ENCODE data around the gene KCNJ14.
A peak's percentile ranks its signal among the peaks of the same experiment; 100 is the strongest.

The KCNJ14 gene

DNA sequence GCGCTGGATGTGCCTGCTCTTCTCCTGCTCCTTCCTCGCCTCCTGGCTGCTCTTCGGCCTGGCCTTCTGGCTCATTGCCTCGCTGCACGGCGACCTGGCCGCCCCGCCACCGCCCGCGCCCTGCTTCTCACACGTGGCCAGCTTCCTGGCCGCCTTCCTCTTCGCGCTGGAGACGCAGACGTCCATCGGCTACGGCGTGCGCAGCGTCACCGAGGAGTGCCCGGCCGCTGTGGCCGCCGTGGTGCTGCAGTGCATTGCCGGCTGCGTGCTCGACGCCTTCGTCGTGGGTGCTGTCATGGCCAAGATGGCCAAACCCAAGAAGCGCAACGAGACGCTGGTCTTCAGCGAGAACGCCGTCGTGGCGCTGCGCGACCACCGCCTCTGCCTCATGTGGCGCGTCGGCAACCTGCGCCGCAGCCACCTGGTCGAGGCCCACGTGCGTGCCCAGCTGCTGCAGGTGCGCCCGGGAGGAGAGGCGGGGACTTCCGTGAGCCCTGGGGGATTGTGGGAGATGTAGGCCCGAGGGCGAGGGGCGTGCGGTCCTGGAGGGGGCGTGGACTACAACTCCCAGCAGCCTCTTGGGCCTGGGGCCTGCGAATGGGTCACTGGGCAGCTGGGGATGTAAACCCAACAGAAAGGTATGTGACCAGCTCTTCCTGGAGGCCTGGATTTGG is 6.7 kb downstream of the KCNJ14 start:
- H3K36me3 ChIP-seq (replicated peaks in 1 of 2; ENCODE audit: control insufficient read depth in 2 of 2, insufficient read depth in 2 of 2, low read length in 2 of 2) = peaks cover 4 to 13% of the 10 kb centered on the region in 2 donors
- peak overlapping the region; percentile 58 for H2BK15ac ChIP-seq (ENCODE audit: low read length)
- H3K18ac ChIP-seq (ENCODE audit: low read length) = peak overlapping the region; percentile 48
- peak overlapping the region; percentile 84 for H2BK12ac ChIP-seq (ENCODE audit: low read length)
- H2BK5ac ChIP-seq (ENCODE audit: low read length) = peak overlapping the region; percentile 22
- H3K27ac ChIP-seq (replicated peaks; ENCODE audit: low read length) = no peak overlapping the region
- H3K14ac ChIP-seq (ENCODE audit: low read length) = peak overlapping the region; percentile 82
- no peak overlapping the region for H4K91ac ChIP-seq (ENCODE audit: low read depth, low read length, poor library complexity)
- no peak overlapping the region for H2AFZ ChIP-seq (ENCODE audit: low read length)
- H3K4me3 ChIP-seq (ENCODE audit: low read length in 2 of 2) = no peak overlapping the region
- H3K23ac ChIP-seq (ENCODE audit: low read depth, low read length, poor library complexity) = peak overlapping the region; percentile 73
- no peak overlapping the region for H3K4me2 ChIP-seq (ENCODE audit: insufficient read depth, low read length, poor library complexity, severe bottlenecking)
- H3K27me3 ChIP-seq (ENCODE audit: control insufficient read depth in 3 of 3, insufficient read depth in 3 of 3, low read depth in 1 of 3, low read length in 3 of 3) = no peaks in the 10 kb centered on the region
- H3K9ac ChIP-seq (ENCODE audit: low read depth, low read length, poor library complexity) = peak overlapping the region; percentile 44
- peaks cover 0 to 4% of the 10 kb centered on the region in 2 donors for H3K4me1 ChIP-seq (ENCODE audit: control insufficient read depth in 2 of 2, insufficient read depth in 1 of 2, low read depth in 1 of 2, low read length in 2 of 2)
- no peak overlapping the region for H2BK120ac ChIP-seq (ENCODE audit: low read depth, low read length)
- peak overlapping the region; percentile 84 for H2AK5ac ChIP-seq (ENCODE audit: low read depth, low read length)
- no peaks in the 10 kb centered on the region for H3K9me3 ChIP-seq (replicated peaks in 1 of 2; ENCODE audit: control insufficient read depth in 2 of 2, insufficient read depth in 1 of 2, low read depth in 1 of 2, low read length in 2 of 2)
- peak overlapping the region; percentile 17 for H4K8ac ChIP-seq (ENCODE audit: low read depth, low read length)
- H3K79me1 ChIP-seq (ENCODE audit: low read depth, low read length) = no peaks in the 10 kb centered on the region
- WGBS, 2 donors (ENCODE audit: extremely low coverage in 2 of 2, insufficient read length in 2 of 2, insufficient replicate concordance in 1 of 2) = no CpG with 5 or more reads among the region's 62 CpGs
- no peak overlapping the region for H3K4ac ChIP-seq (ENCODE audit: low read length)
- DNase-seq (ENCODE audit: low spot score) = no peak

DNA sequence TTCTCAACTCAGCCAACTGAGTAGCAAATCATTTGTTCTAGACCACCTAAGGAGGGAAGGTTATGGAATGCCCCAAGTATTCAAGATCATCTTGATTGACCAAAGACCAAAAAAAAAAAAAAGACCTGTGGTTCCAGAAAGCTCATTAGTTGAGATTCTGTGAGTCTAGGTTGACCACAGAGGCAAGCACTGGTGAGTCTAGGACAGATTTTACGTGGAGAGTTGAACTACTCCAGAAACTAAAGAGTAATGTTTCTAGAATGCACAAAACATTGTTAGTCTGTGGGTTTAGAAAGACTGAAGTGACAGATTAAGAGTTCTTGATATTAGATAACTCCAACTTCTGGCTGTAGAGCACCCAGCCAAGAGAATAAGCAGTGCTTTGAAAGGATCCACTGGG is 9.8 kb downstream of the KCNJ14 start:
- Histone ChIP-seq H3K4me3 (ENCODE audit: low read length in 2 of 2) (no peak overlapping the region), H3K4ac (ENCODE audit: low read length) (no peak overlapping the region), H3K27me3 (ENCODE audit: control insufficient read depth in 3 of 3, insufficient read depth in 3 of 3, low read depth in 1 of 3, low read length in 3 of 3) (no peaks in the 10 kb centered on the region), H3K27ac (replicated peaks; ENCODE audit: low read length) (no peak overlapping the region), H3K14ac (ENCODE audit: low read length) (no peak overlapping the region), H2BK120ac (ENCODE audit: low read depth, low read length) (no peak overlapping the region), H4K91ac (ENCODE audit: low read depth, low read length, poor library complexity) (no peak overlapping the region), H3K18ac (ENCODE audit: low read length) (no peak overlapping the region), H3K36me3 (replicated peaks in 1 of 2; ENCODE audit: control insufficient read depth in 2 of 2, insufficient read depth in 2 of 2, low read length in 2 of 2) (peaks cover 4 to 8% of the 10 kb centered on the region in 2 donors), H2BK5ac (ENCODE audit: low read length) (no peak overlapping the region), H3K79me1 (ENCODE audit: low read depth, low read length) (no peaks in the 10 kb centered on the region), H2AK5ac (ENCODE audit: low read depth, low read length) (no peak overlapping the region), H4K8ac (ENCODE audit: low read depth, low read length) (no peak overlapping the region), H2AFZ (ENCODE audit: low read length) (no peak overlapping the region), H2BK12ac (ENCODE audit: low read length) (no peak overlapping the region), H3K23ac (ENCODE audit: low read depth, low read length, poor library complexity) (no peak overlapping the region), H3K4me2 (ENCODE audit: insufficient read depth, low read length, poor library complexity, severe bottlenecking) (no peak overlapping the region), H2BK15ac (ENCODE audit: low read length) (no peak overlapping the region), H3K4me1 (ENCODE audit: control insufficient read depth in 2 of 2, insufficient read depth in 1 of 2, low read depth in 1 of 2, low read length in 2 of 2) (peaks cover 10 to 14% of the 10 kb centered on the region in 2 donors), H3K9me3 (replicated peaks in 1 of 2; ENCODE audit: control insufficient read depth in 2 of 2, insufficient read depth in 1 of 2, low read depth in 1 of 2, low read length in 2 of 2) (no peaks in the 10 kb centered on the region), H3K9ac (ENCODE audit: low read depth, low read length, poor library complexity) (no peak overlapping the region)
- no peak for DNase-seq (ENCODE audit: low spot score)
- no CpG with 5 or more reads among the region's 1 CpG for WGBS, 2 donors (ENCODE audit: extremely low coverage in 2 of 2, insufficient read length in 2 of 2, insufficient replicate concordance in 1 of 2)

DNA sequence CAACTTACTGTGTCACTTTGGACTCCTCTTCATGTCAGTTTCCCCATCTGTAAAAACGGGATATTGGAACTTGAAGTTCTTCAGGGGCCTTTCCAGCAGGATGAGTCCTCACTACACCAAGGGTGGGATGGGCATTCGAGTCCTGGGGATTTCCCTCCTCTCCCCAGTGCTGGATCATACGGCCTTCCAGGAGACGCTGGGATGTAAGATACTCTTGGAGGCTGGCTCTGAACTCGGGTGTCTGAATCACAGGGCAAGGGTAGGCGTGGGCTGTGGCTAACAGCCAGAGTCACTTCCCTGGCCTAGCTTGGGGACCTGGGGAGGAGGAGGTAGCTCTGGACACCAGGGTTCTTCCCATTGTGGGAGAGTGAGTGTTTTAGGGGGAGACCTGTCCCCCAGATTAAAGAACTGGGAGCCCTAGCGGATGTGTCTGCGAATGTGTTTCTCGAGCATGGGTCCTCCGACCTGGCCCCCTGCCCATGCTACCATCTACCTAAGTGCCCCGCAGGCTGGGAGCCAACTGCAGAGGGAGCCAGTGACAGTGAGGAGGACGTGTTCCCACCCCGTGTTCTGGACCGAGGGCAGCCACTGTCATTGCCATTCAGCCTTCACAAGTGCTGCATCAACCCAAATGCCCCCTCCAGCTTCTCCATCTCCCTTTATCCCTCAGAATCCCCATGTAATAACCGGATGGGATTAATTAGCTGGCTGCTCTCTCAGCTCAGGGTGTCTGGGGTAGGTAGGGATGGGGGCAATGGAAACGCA is 11.4 kb downstream of the KCNJ14 start:
- H2BK120ac ChIP-seq (ENCODE audit: low read depth, low read length) = no peak overlapping the region
- H3K9me3 ChIP-seq (replicated peaks in 1 of 2; ENCODE audit: control insufficient read depth in 2 of 2, insufficient read depth in 1 of 2, low read depth in 1 of 2, low read length in 2 of 2) = no peaks in the 10 kb centered on the region
- H3K27ac ChIP-seq (replicated peaks; ENCODE audit: low read length) = peak overlapping the region; percentile 55
- H3K18ac ChIP-seq (ENCODE audit: low read length) = peak overlapping the region; percentile 79
- H3K9ac ChIP-seq (ENCODE audit: low read depth, low read length, poor library complexity) = no peak overlapping the region
- DNase-seq (ENCODE audit: low spot score) = no peak
- H3K4me1 ChIP-seq (ENCODE audit: control insufficient read depth in 2 of 2, insufficient read depth in 1 of 2, low read depth in 1 of 2, low read length in 2 of 2) = peaks cover 14 to 15% of the 10 kb centered on the region in 2 donors
- no CpG with 5 or more reads among the region's 16 CpGs for WGBS, 2 donors (ENCODE audit: extremely low coverage in 2 of 2, insufficient read length in 2 of 2, insufficient replicate concordance in 1 of 2)
- H4K91ac ChIP-seq (ENCODE audit: low read depth, low read length, poor library complexity) = no peak overlapping the region
- no peak overlapping the region for H3K4me2 ChIP-seq (ENCODE audit: insufficient read depth, low read length, poor library complexity, severe bottlenecking)
- H3K27me3 ChIP-seq (ENCODE audit: control insufficient read depth in 3 of 3, insufficient read depth in 3 of 3, low read depth in 1 of 3, low read length in 3 of 3) = no peaks in the 10 kb centered on the region
- peak overlapping the region; percentile 28 for H2BK12ac ChIP-seq (ENCODE audit: low read length)
- no peak overlapping the region for H2AFZ ChIP-seq (ENCODE audit: low read length)
- peak overlapping the region; percentile 9 for H2BK5ac ChIP-seq (ENCODE audit: low read length)
- H3K23ac ChIP-seq (ENCODE audit: low read depth, low read length, poor library complexity) = peak overlapping the region; percentile 13
- H3K14ac ChIP-seq (ENCODE audit: low read length) = no peak overlapping the region
- H2BK15ac ChIP-seq (ENCODE audit: low read length) = peak overlapping the region; percentile 83
- H3K4me3 ChIP-seq (ENCODE audit: low read length in 2 of 2) = peak overlapping the region in 1 of 2 donors; percentile 12
- H2AK5ac ChIP-seq (ENCODE audit: low read depth, low read length) = peak overlapping the region; percentile 82
- H3K4ac ChIP-seq (ENCODE audit: low read length) = peak overlapping the region; percentile 42
- H3K79me1 ChIP-seq (ENCODE audit: low read depth, low read length) = peaks cover 5% of the 10 kb centered on the region
- H4K8ac ChIP-seq (ENCODE audit: low read depth, low read length) = no peak overlapping the region
- H3K36me3 ChIP-seq (replicated peaks in 1 of 2; ENCODE audit: control insufficient read depth in 2 of 2, insufficient read depth in 2 of 2, low read length in 2 of 2) = peaks cover 17 to 19% of the 10 kb centered on the region in 2 donors

DNA sequence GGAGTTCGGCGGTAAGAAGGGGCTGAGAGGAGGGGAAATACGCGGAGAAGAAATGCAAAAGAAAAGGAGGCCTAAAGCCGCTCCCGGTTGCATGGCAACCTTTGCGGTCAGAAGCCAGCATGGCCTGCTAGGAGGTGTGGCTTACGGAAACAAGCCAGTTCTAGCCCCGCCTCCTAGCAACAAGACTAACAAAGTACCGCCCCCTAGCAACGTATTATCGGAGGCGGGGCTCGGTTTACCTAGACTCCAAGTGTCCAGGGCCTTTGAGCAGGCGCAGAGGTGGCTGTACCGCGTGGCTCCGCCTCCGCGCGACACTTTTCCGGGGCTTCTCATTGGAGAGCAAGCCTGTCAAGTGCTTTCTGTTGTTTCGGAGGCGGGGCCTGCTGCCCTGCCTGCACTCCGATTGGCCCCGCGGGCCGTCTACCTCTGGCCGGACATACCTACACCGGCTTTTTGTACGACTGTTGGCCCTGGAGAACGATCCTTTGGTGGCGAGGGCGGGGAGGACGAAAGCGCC is 13.5 kb downstream of the KCNJ14 start:
- no peak overlapping the region for H2AK5ac ChIP-seq (ENCODE audit: low read depth, low read length)
- peaks cover 33 to 40% of the 10 kb centered on the region in 2 donors for H3K36me3 ChIP-seq (replicated peaks in 1 of 2; ENCODE audit: control insufficient read depth in 2 of 2, insufficient read depth in 2 of 2, low read length in 2 of 2)
- H2BK15ac ChIP-seq (ENCODE audit: low read length) = no peak overlapping the region
- H3K79me1 ChIP-seq (ENCODE audit: low read depth, low read length) = peaks cover 15% of the 10 kb centered on the region
- peaks cover 14 to 15% of the 10 kb centered on the region in 2 donors for H3K4me1 ChIP-seq (ENCODE audit: control insufficient read depth in 2 of 2, insufficient read depth in 1 of 2, low read depth in 1 of 2, low read length in 2 of 2)
- H3K23ac ChIP-seq (ENCODE audit: low read depth, low read length, poor library complexity) = peak overlapping the region; percentile 89
- H2BK5ac ChIP-seq (ENCODE audit: low read length) = peak overlapping the region; percentile 79
- no peak overlapping the region for H3K18ac ChIP-seq (ENCODE audit: low read length)
- peak; percentile 100 for DNase-seq (ENCODE audit: low spot score)
- no CpG with 5 or more reads among the region's 36 CpGs for WGBS, 2 donors (ENCODE audit: extremely low coverage in 2 of 2, insufficient read length in 2 of 2, insufficient replicate concordance in 1 of 2)
- H3K27me3 ChIP-seq (ENCODE audit: control insufficient read depth in 3 of 3, insufficient read depth in 3 of 3, low read depth in 1 of 3, low read length in 3 of 3) = no peaks in the 10 kb centered on the region
- H2AFZ ChIP-seq (ENCODE audit: low read length) = peak overlapping the region; percentile 86
- H3K9ac ChIP-seq (ENCODE audit: low read depth, low read length, poor library complexity) = no peak overlapping the region
- H3K4me3 ChIP-seq (ENCODE audit: low read length in 2 of 2) = peak overlapping the region; percentile 91 to 94
- H3K14ac ChIP-seq (ENCODE audit: low read length) = no peak overlapping the region
- no peak overlapping the region for H4K8ac ChIP-seq (ENCODE audit: low read depth, low read length)
- peak overlapping the region; percentile 28 for H3K4me2 ChIP-seq (ENCODE audit: insufficient read depth, low read length, poor library complexity, severe bottlenecking)
- H3K27ac ChIP-seq (replicated peaks; ENCODE audit: low read length) = peak overlapping the region; percentile 95
- no peak overlapping the region for H4K91ac ChIP-seq (ENCODE audit: low read depth, low read length, poor library complexity)
- H2BK120ac ChIP-seq (ENCODE audit: low read depth, low read length) = no peak overlapping the region
- H2BK12ac ChIP-seq (ENCODE audit: low read length) = no peak overlapping the region
- H3K4ac ChIP-seq (ENCODE audit: low read length) = no peak overlapping the region
- peaks cover 0 to 2% of the 10 kb centered on the region in 2 donors for H3K9me3 ChIP-seq (replicated peaks in 1 of 2; ENCODE audit: control insufficient read depth in 2 of 2, insufficient read depth in 1 of 2, low read depth in 1 of 2, low read length in 2 of 2)

Measured in neuronal stem cell (in vitro differentiated cells).